ENCODE data around the gene H2BK1. TPM values are rescaled to one million over a fixed set of nuclear protein-coding genes. Genes with fewer than 3 reads are reported as not detected.

H2BK1 gene
- total RNA-seq, 1 donor from 2014 or later = not detected

- Mint-ChIP-seq H3K4me3 (ENCODE audit: low read depth) (no peak overlapping the region), H3K36me3 (ENCODE audit: insufficient read depth) (peaks cover 11% of the 10 kb centered on the region), H3K9me3 (ENCODE audit: low read depth) (no peaks in the 10 kb centered on the region), H3K4me1 (ENCODE audit: low read depth) (peaks cover 2% of the 10 kb centered on the region), H3K27me3 (peaks cover 23% of the 10 kb centered on the region), H3K27ac (no peak overlapping the region)
- no peak for DNase-seq (ENCODE audit: low spot score, unreplicated experiment)
- TF ChIP-seq CTCF (IDR thresholded peaks at IDR 0.05; ENCODE audit: unreplicated experiment) = no peak
These were observed 976 bp upstream of the H2BK1 start for GRCh38 chr7:151211155-151211772.

- H3K27me3 Mint-ChIP-seq = peaks cover 39% of the 10 kb centered on the region
- no peaks in the 10 kb centered on the region for H3K9me3 Mint-ChIP-seq (ENCODE audit: low read depth)
- peaks cover 2% of the 10 kb centered on the region for H3K4me1 Mint-ChIP-seq (ENCODE audit: low read depth)
- no peak overlapping the region for H3K27ac Mint-ChIP-seq
- no peak for TF ChIP-seq CTCF (IDR thresholded peaks at IDR 0.05; ENCODE audit: unreplicated experiment)
- peaks cover 2% of the 10 kb centered on the region for H3K36me3 Mint-ChIP-seq (ENCODE audit: insufficient read depth)
- H3K4me3 Mint-ChIP-seq (ENCODE audit: low read depth) = no peak overlapping the region
- no peak for DNase-seq (ENCODE audit: low spot score, unreplicated experiment)
These were observed 700 bp downstream of the H2BK1 start for GRCh38 chr7:151209588-151209987.

- no peak overlapping the region for H3K4me3 Mint-ChIP-seq (ENCODE audit: low read depth)
- no peak for TF ChIP-seq CTCF (IDR thresholded peaks at IDR 0.05; ENCODE audit: unreplicated experiment)
- H3K36me3 Mint-ChIP-seq (ENCODE audit: insufficient read depth) = peaks cover 2% of the 10 kb centered on the region
- H3K9me3 Mint-ChIP-seq (ENCODE audit: low read depth) = no peaks in the 10 kb centered on the region
- H3K27me3 Mint-ChIP-seq = peaks cover 48% of the 10 kb centered on the region
- H3K27ac Mint-ChIP-seq = no peak overlapping the region
- peaks cover 2% of the 10 kb centered on the region for H3K4me1 Mint-ChIP-seq (ENCODE audit: low read depth)
- no peak for DNase-seq (ENCODE audit: low spot score, unreplicated experiment)
These were observed 1.9 kb downstream of the H2BK1 start for GRCh38 chr7:151208253-151208862.

- TF ChIP-seq CTCF (IDR thresholded peaks at IDR 0.05; ENCODE audit: unreplicated experiment) = no peak
- peaks cover 2% of the 10 kb centered on the region for H3K36me3 Mint-ChIP-seq (ENCODE audit: insufficient read depth)
- peaks cover 2% of the 10 kb centered on the region for H3K4me1 Mint-ChIP-seq (ENCODE audit: low read depth)
- H3K4me3 Mint-ChIP-seq (ENCODE audit: low read depth) = no peak overlapping the region
- no peak overlapping the region for H3K27ac Mint-ChIP-seq
- no peaks in the 10 kb centered on the region for H3K9me3 Mint-ChIP-seq (ENCODE audit: low read depth)
- DNase-seq (ENCODE audit: low spot score, unreplicated experiment) = no peak
- H3K27me3 Mint-ChIP-seq = peaks cover 53% of the 10 kb centered on the region
These were observed 2.5 kb downstream of the H2BK1 start for GRCh38 chr7:151207804-151208203.

GRCh38 chr7:151207315-151207714, 3.0 kb downstream of the H2BK1 start:
- Mint-ChIP-seq H3K4me1 (ENCODE audit: low read depth) (peaks cover 2% of the 10 kb centered on the region), H3K27me3 (peaks cover 55% of the 10 kb centered on the region), H3K9me3 (ENCODE audit: low read depth) (no peaks in the 10 kb centered on the region), H3K4me3 (ENCODE audit: low read depth) (no peak overlapping the region), H3K36me3 (ENCODE audit: insufficient read depth) (peaks cover 2% of the 10 kb centered on the region), H3K27ac (peak overlapping the region; percentile 69)
- no peak for DNase-seq (ENCODE audit: low spot score, unreplicated experiment)
- TF ChIP-seq CTCF (IDR thresholded peaks at IDR 0.05; ENCODE audit: unreplicated experiment) = no peak

Data from progenitor cell of endocrine pancreas (in vitro differentiated cells).